ENCODE data around the gene ARHGAP40. TPM values are rescaled to one million over a fixed set of nuclear protein-coding genes. Genes with fewer than 3 reads are reported as not detected.
A peak's percentile ranks its signal among the peaks of the same experiment; 100 is the strongest.

Gene ARHGAP40
- total RNA-seq, 1 experiment from 2014 or later: not detected

GRCh38 chr20:38650010-38650409, 48.4 kb downstream of the ARHGAP40 start:
- no peak for DNase-seq (ENCODE audit: low spot score)

DNA sequence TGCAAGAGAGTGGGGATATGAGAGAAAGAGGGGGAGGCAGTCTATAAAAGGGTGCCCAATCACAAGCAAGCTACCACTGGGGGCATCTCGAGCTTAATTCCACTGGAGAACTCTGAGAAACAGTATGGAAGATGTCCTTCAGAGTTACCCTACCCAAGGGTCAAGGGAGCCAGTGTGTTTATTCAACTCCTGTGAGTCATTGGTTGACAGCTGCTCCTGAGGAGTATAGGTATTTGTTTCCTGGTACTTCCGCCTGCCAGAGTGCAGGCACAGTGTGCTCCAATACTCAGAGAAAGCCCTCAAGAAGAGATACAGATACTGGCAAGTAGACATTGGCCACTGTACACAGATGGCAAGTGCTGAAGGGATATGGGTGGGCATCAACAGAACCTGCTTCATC, 49.5 kb downstream of the ARHGAP40 start:
- no peak for DNase-seq (ENCODE audit: low spot score)

GRCh38 chr20:38651562-38651961, 50.0 kb downstream of the ARHGAP40 start:
- no peak for DNase-seq (ENCODE audit: low spot score)

DNA sequence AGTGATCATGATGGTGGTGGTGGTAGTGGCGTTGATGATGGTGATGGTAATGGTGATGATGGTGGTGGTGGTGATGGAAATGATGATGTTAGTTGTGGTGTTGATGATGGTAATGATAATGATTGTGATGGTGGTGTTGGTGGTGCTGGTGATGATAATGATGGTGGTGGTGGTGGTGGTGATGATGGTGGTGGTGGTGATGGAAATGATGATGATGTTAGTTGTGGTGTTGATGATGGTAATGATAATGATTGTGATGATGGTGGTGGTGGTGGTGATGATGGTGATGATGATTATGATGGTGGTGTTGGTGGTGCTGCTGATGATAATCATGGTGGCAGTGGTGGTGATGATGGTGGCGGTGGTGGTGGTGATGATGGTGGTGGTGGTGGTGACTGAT, 51.4 kb downstream of the ARHGAP40 start:
- DNase-seq (ENCODE audit: low spot score): no peak

GRCh38 chr20:38657390-38657789, 55.8 kb downstream of the ARHGAP40 start:
- DNase-seq (ENCODE audit: low spot score): no peak

DNA sequence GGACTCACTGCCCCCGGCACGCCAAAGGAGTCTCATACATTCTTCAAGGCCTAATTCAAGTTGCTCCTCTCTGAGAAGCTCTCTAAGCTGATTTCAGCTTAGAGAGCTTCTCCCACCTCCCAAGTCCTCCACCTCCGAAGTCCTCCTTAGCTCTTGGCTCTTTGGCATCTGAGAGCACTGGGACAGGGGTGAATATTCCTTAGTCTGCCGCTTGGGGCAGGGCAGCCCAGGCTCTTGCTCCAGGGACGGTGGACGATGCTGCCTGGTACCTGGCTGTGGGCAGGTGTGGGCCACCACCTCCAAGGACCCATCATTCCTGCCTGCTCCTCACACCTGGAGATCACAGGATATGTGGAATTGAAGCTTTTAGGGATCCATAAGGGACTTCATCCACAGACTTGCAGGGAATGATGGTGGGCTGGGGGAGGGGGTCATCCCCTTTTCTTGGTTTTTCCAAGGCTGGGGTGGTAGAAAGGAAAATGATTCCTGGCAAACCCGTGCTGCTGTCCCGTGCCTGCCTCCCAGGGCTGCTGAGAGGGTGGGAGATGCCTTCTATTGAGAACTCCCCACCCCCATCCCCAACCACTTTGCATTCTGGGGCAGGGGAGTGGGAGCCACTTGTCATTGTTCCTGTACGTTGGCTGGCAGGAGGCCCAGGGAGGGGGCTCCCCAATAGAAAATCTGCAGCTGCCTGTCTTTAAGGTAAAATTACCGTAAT, 57.4 kb downstream of the ARHGAP40 start:
- peak; percentile 22 for DNase-seq (ENCODE audit: low spot score)

DNA sequence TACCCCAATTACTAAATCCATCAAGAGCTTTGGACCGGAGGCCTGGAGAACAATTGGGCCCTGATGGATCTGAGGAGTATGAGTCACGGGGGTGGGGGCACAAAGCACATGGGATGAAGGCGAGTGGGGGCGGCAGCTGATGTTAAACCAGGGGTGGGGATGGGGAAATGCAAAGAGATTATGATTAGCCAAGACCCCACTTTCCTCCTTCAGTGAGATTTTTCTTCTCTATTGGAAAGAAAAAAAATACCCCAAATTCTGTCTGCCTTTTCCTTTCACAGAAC, 57.9 kb downstream of the ARHGAP40 start:
- DNase-seq (ENCODE audit: low spot score): no peak

GRCh38 chr20:38660429-38660828, 58.8 kb downstream of the ARHGAP40 start:
- no peak for DNase-seq (ENCODE audit: low spot score)

DNA sequence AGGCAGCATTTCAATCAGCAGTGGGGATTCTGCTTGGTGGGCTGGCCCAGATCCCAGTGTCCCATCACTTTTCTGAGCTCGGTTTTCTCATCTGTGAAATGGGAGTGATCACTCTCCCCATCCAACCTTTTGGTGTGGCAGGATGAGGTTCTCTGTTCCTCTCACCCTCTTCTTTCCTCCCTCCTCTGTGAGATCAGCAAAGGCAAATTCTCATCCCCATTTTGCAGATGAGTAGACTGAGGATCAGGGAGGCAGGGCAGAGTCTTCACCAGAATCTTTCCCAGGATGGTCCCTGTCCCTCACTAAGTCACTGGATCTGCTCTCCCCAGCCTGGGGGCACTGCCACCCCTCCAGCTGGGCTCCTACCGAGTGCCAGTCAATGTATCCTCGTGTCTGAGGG, 62.1 kb downstream of the ARHGAP40 start:
- DNase-seq (ENCODE audit: low spot score): no peak

DNA sequence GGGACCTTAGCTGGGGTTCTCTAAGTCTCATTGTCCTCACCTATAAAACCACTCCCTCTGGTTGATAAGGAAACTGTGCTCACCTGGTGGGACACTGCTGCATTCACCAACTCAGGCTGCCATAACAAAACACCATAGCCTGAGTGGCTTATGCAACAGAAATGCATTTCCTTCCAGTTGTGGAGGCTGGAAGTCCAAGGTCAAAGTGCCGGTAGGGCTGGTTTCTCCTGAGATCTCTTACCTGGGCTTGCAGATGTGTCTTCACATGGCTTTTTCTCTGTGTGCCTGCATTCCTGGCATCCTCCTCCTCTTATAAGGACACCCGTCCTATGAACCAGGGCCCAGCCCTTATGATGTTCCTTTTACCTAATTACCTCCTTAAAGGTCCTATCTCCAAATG, 62.7 kb downstream of the ARHGAP40 start:
- DNase-seq (ENCODE audit: low spot score): no peak

GRCh38 chr20:38665094-38665493, 63.5 kb downstream of the ARHGAP40 start:
- no peak for DNase-seq (ENCODE audit: low spot score)

DNA sequence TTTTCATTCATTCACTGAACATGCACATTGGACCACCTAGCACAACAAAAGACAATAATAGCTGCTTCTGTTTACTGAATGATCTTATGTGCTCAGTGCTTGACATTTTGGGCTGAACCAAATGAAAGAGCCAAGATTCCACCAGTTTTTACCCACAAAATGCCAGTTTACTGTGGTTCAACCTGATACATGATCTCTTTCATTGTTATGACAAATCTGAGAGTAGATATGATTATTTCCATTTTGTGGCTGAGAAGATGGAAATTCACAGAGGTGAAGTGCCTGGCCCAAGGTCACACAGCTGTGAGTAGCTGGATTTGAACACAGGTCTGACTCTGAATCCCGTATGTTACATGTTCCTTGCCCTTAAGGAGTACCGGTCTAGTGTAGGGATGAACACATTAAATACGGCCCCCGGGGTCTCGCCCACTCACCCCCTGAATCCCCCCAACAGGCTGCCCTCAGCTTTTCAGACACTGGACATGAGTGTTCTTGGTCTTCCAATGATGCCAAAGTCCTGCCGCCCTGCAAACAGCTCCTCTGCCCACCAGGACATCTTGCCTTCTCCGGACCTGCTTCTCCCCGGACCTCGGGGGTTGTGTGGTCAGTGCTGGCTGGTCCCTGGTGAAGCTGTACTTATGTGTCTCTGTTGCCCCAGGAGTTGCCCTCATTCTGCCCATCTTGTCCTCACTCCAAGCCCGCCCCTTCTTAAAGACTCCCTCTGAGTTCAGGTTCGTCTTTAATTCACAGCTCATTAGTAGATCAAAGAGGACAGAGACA, 64.1 kb downstream of the ARHGAP40 start:
- DNase-seq (ENCODE audit: low spot score): no peak

- DNase-seq (ENCODE audit: low spot score): no peak
Measured at GRCh38 chr20:38667417-38667956, 65.9 kb downstream of the ARHGAP40 start.

GRCh38 chr20:38669688-38670087, 68.1 kb downstream of the ARHGAP40 start:
- DNase-seq (ENCODE audit: low spot score): no peak

DNA sequence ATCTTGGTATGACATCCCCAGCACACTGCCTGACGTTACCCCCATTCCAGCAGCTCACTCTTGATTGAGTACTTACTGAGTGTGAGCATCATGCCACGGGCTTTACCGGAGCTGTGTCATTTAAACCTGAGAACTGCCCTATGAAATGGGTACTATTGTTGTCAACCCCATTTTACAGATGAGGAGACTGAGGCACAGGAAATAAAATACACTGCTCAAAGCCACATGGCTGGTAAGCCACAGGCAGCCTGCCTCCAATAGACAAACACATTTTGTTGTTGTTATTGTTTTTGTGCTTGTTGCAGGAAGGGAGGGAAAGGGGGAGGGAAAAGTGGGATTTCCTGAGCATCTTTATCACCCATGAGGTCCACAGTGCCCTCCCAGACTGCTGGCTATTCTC, 69.2 kb downstream of the ARHGAP40 start:
- DNase-seq (ENCODE audit: low spot score): no peak

- DNase-seq (ENCODE audit: low spot score): no peak
Measured at GRCh38 chr20:38671186-38671585, 69.6 kb downstream of the ARHGAP40 start.

- DNase-seq (ENCODE audit: low spot score): no peak
Measured at GRCh38 chr20:38671701-38672292, 70.2 kb downstream of the ARHGAP40 start.

DNA sequence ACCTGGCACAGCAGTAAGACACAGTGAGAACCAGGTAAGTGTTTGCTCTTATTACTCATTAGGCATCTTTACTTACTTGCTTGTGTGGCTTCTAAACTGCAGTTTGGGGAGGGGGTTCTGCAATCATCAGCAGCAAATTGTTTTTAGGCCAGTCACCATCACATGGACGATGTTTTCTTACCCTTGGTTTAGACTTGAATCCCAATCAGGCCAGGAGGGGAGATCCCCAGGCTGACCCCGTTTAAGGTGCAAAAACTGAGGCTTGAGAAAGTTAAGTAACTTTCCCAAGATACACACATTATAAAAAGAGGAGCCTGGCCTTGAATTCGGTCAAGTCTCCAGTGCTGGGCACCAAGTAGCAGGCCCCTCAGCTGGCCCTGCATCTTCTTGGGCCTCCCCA, 70.9 kb downstream of the ARHGAP40 start:
- DNase-seq (ENCODE audit: low spot score): no peak

- no peak for DNase-seq (ENCODE audit: low spot score)
Measured at GRCh38 chr20:38673261-38673660, 71.7 kb downstream of the ARHGAP40 start.

DNA sequence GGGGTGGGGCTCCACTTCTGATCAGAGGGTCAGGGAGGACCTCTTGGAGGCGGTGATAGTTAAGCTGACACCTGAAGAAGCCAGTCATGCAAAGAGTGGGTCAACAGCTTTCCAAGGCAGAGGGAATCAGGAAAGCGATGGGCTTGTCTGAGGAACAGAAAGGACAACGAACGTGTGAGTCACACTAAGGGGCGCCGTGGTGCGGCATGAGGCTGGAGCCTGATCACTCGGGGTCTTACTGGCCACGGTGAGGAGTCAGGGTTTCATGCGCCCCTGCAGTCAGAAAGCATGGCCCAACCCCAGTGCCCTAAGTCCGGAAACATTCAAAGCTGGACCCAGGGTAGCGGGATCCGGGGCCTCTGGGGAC, 72.1 kb downstream of the ARHGAP40 start:
- peak; percentile 21 for DNase-seq (ENCODE audit: low spot score)

DNA sequence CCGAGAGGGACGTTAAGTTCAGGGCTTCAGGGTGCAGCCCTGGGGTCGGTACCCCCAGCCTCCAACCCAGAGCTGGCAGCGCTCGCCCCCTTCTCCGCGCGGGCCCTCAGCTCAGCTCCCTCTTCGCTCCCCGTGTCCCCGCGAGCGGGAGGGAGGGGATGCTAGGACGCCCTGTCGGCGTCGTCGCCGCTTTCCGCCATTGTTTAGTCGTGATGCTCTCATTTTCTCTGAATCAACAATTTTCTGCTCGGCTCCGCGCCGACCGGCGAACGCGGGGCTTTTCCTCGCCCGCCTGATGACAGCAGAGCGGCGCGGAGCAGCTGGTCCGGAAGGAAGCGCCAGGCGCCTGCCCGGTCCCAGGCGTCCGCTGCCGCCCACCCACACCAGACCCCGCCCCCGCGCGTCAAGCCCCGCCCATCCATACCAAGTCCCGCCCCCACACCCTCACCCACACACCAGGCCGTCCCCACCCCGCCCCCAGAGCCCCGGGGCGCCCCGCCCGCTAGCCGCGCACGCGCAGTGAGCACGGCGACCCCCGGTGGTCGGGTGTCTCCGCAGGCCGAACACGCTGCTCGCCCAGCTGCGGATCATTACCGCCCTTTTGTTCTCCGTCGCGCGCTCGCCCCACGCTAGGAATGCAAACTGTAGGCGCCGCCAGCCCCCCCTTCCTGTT, 72.6 kb downstream of the ARHGAP40 start:
- DNase-seq (ENCODE audit: low spot score): peak; percentile 16

GRCh38 chr20:38674765-38675133, 73.1 kb downstream of the ARHGAP40 start:
- no peak for DNase-seq (ENCODE audit: low spot score)

GRCh38 chr20:38676576-38676975, 75.0 kb downstream of the ARHGAP40 start:
- no peak for DNase-seq (ENCODE audit: low spot score)

All from H4 (cell line).